Testis (tissue), 5 donors: ENCODE data around the gene IRF9. TPM values are rescaled to one million over a fixed set of nuclear protein-coding genes. Genes with fewer than 3 reads are reported as not detected.

Experiments used
- DNase-seq: peaks from one replicate; pipeline ENCODE4 v3.0.0-alpha.2; 2019
- H3K27ac ChIP-seq, 2 donors: fragments of 200-600 bp; sonication (generic); one replicate each; pipeline ENCODE4 v1.5.1; 2019
- H3K27me3 ChIP-seq: fragments of 200-600 bp; sonication (generic); one replicate; pipeline ENCODE4 v1.5.1; 2019
- H3K36me3 ChIP-seq: fragments of 200-600 bp; sonication (generic); one replicate; pipeline ENCODE4 v1.5.1; 2017; ENCODE audit warnings: low read depth; ENCODE audit errors: missing control alignments
- H3K4me1 ChIP-seq: fragments of 200-600 bp; sonication (generic); one replicate; pipeline ENCODE4 v1.5.1; 2019
- H3K4me3 ChIP-seq, 2 donors: fragments of 200-600 bp; sonication (generic); one replicate each; pipeline ENCODE4 v1.5.1; 2017 to 2019
- H3K9me3 ChIP-seq: fragments of 200-600 bp; sonication (generic); one replicate; pipeline ENCODE4 v1.5.1; 2017
- CTCF ChIP-seq, 3 experiments: fragments of 450-650 bp in 2 of 3; fragments of 200-600 bp in 1 of 3; sonication (generic) in 1 of 3; IDR thresholded peaks; one replicate each; pipeline ENCODE4 v1.5.1; 2016 to 2019; ENCODE audit warnings: antibody characterized with exemption in 3 of 3, mild to moderate bottlenecking in 2 of 3, moderate library complexity in 1 of 3
- POLR2A ChIP-seq: fragments of 450-650 bp; IDR thresholded peaks from one replicate; pipeline ENCODE4 v1.6.1; 2017; ENCODE audit warnings: antibody characterized with exemption, mild to moderate bottlenecking, moderate library complexity
- WGBS, 2 donors: methylation state at CpG; one replicate each; pipeline ENCODE4 v1.1.5; 2018; 5-methylcytosine and 5-hydroxymethylcytosine counted together
- intact Hi-C: fragments of 100-400 bp; cut with DNase I; formaldehyde crosslinking; loops from one replicate; pipeline ENCODE4 v1.15.1; 2023; ENCODE audit warnings: low total_unique reads
- long read RNA-seq, 2 donors: transcript quantifications; one replicate each; lab custom pipeline, GENCODE V29; 2026
- polyA plus RNA-seq: library from polyadenylated mRNA; stranded (reverse); fragments of 350-450 nt; fragmentation: Illumina TruSeq; extraction: RNeasy Lipid Tissue Mini Kit (QIAGEN cat#74804); gene quantifications from one replicate; pipeline ENCODE4 v1.2.3, GENCODE V29; 2014; ENCODE audit warnings: low read depth, low replicate concordance; ENCODE audit not compliant: insufficient read depth
- total RNA-seq, 2 donors: library from RNA; depleted of rRNA; stranded (reverse); fragments of >200 nt; gene quantifications; one replicate each; pipeline ENCODE4 v1.2.3, GENCODE V29; 2016

The IRF9 gene
- 10 to 100 TPM; 45.7 to 56.2 TPM for total RNA-seq
- polyA plus RNA-seq: 74.8 TPM
- long read RNA-seq, donor 1, transcript IRF9-202 (9 exons, 1,838 nt): major isoform, 15 of 42 reads
- long read RNA-seq, donor 1, transcript IRF9-208 (2 exons, 648 nt): minor isoform, 6 of 42 reads
- long read RNA-seq, donor 1, partial matches to known transcripts: 17 of 42 reads
- long read RNA-seq, donor 1, other reads (novel, unspliced or antisense): 0 of 42 reads
- long read RNA-seq, donor 2, transcript IRF9-202 (9 exons, 1,838 nt): major isoform, 8 of 14 reads
- long read RNA-seq, donor 2, transcript IRF9-208 (2 exons, 648 nt): minor isoform, 5 of 14 reads
- long read RNA-seq, donor 2, partial matches to known transcripts: 0 of 14 reads
- long read RNA-seq, donor 2, other reads (novel, unspliced or antisense): 0 of 14 reads

GRCh38 chr14:24160850-24161804 lies at the start of gene IRF9:
TSS of gene IRF9 (plus strand) at chr14:24161265. CDS start at chr14:24162145, 880 bp downstream.
- no peaks in the 10 kb centered on the region for H3K9me3 ChIP-seq
- peak; percentile 98 for DNase-seq
- peaks cover 16% of the 10 kb centered on the region for H3K4me1 ChIP-seq
- H3K4me3 ChIP-seq: peak within 1 kb of the TSS; percentile 63 to 66
- intact Hi-C loops: no loop called here
- peak within 1 kb of the TSS; percentile 95 to 96 for H3K27ac ChIP-seq
- no peaks in the 10 kb centered on the region for H3K36me3 ChIP-seq
- TF ChIP-seq POLR2A (peak; percentile 25), CTCF (IDR thresholded peaks at IDR 0.05) (peak; percentile 94 to 99 (median 98))
- H3K27me3 ChIP-seq: no peaks in the 10 kb centered on the region
- WGBS, 2 donors: 9 to 10% methylated on average over 11 to 12 of the region's 12 CpGs

GRCh38 chr14:24113379-24113800 lies 47.7 kb upstream of the IRF9 start:
- TF ChIP-seq CTCF (IDR thresholded peaks at IDR 0.05): no peak
- TF ChIP-seq POLR2A: no peak
- DNase-seq: peak; percentile 21
- intact Hi-C loops: no loop called here
- Histone ChIP-seq H3K36me3 (no peaks in the 10 kb centered on the region), H3K27me3 (no peaks in the 10 kb centered on the region), H3K27ac (peak overlapping the region; percentile 99 to 100), H3K4me1 (peaks cover 9% of the 10 kb centered on the region), H3K9me3 (no peaks in the 10 kb centered on the region), H3K4me3 (peak overlapping the region; percentile 68 to 76)
- WGBS, 2 donors: 13 to 23% methylated on average over 10 to 15 of the region's 15 CpGs

GRCh38 chr14:24113801-24114531 lies 47.1 kb upstream of the IRF9 start:
- TF ChIP-seq POLR2A: no peak
- peak in 1 of 3 experiments; percentile 9 for TF ChIP-seq CTCF (IDR thresholded peaks at IDR 0.05)
- no peaks in the 10 kb centered on the region for H3K27me3 ChIP-seq
- no peaks in the 10 kb centered on the region for H3K9me3 ChIP-seq
- peaks cover 9% of the 10 kb centered on the region for H3K4me1 ChIP-seq
- DNase-seq: peak; percentile 88
- peak overlapping the region; percentile 68 to 76 for H3K4me3 ChIP-seq
- no peaks in the 10 kb centered on the region for H3K36me3 ChIP-seq
- intact Hi-C loops: no loop called here
- 0 to 1% methylated on average over 24 to 42 of the region's 42 CpGs for WGBS, 2 donors
- H3K27ac ChIP-seq: peak overlapping the region; percentile 99 to 100

GRCh38 chr14:24114532-24115421 lies 46.3 kb upstream of the IRF9 start, which contains the start of the genes DCAF11 and NRL:
TSS of gene DCAF11 (plus strand) at chr14:24114777. CDS start at chr14:24115595, 818 bp downstream.
TSS of gene NRL (minus strand) at chr14:24114949. CDS start at chr14:24082848, 32,101 bp downstream.
- H3K27me3 ChIP-seq: no peaks in the 10 kb centered on the region
- intact Hi-C loops: no loop called here
- 1 to 2% methylated on average over 26 to 59 of the region's 65 CpGs for WGBS, 2 donors
- TF ChIP-seq POLR2A: no peak
- peak in 1 of 3 experiments; percentile 19 for TF ChIP-seq CTCF (IDR thresholded peaks at IDR 0.05)
- H3K4me3 ChIP-seq: peak within 1 kb of the TSS; percentile 68 to 76
- H3K36me3 ChIP-seq: no peaks in the 10 kb centered on the region
- H3K9me3 ChIP-seq: no peaks in the 10 kb centered on the region
- peak; percentile 99 for DNase-seq
- H3K27ac ChIP-seq: peak within 1 kb of the TSS; percentile 99 to 100
- peaks cover 9% of the 10 kb centered on the region for H3K4me1 ChIP-seq
